GM12891 (cell line): Measurements from ENCODE around the gene JPH4.

Experiments
- POLR2A ChIP-seq: IDR thresholded peaks from 2 replicates; pipeline ENCODE4 v1.6.1; 2011; ENCODE audit warnings: low read depth, low read length, control low read depth
- POLR2AphosphoS5 ChIP-seq: IDR thresholded peaks from 2 replicates; pipeline ENCODE4 v1.6.1; 2011; ENCODE audit warnings: low read depth, low read length, control low read depth
- SPI1 ChIP-seq: IDR thresholded peaks from 2 replicates; pipeline ENCODE4 v1.6.1; 2011; ENCODE audit warnings: low read depth, low read length, control low read depth

DNA sequence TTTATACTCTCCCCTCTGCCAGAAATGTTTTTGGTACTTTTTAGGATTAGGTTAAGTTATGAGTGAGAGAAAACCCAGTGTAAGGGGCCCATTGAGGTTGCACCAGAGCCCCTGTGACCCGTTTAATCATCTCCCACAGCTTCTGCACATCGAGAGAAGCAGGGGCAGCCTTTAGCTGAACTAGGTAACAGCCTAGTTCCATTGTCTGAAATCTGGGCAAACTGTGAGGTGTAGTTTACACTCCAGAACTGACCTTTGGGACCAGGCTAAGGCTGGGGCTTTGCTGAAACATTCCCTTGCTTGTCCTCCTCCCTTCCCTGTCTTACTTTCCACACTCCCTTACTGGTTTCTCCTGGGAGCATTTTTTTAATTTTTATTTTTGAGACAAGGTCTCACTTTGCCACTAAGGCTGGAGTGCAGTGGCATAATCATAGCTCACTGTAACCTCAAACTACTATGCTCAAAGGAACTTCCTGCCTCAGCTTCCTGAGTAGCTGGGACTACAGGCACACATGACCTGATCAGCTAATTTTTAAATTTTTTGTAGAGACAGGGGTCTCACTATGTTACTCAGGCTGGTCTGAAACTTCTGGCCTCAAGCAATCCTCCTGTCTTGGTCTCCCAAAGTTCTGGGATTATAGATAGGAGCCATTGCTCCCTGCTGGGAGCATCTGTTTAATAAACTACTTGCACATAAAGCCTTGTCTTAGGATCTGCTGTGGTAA is 31.7 kb upstream of the JPH4 start:
- no peak for TF ChIP-seq POLR2A
- no peak for TF ChIP-seq POLR2AphosphoS5
- no peak for TF ChIP-seq SPI1
